GM12878 (cell line): ENCODE data around the gene ADGRD2. TPM values are rescaled to one million over a fixed set of nuclear protein-coding genes. Genes with fewer than 3 reads are reported as not detected.

Source experiments
- ATAC-seq: fragments of 200-7000 bp; cut with Tn5 transposase; 3 replicates; pipeline ENCODE4 v1.9.1; 2020; ENCODE audit warnings: mild to moderate bottlenecking, moderate library complexity
- BruUV-seq: library from RNA; stranded (reverse); fragments of 400-500 nt; replicated peaks from 2 replicates; lab custom pipeline; 2021; lab: Mats Ljungman, UMichigan
- CTCF ChIA-PET: fragments of 300-600 bp; sonication (Branson Sonifier 250); formaldehyde crosslinking; extraction: SDS; loops from one replicate; lab custom pipeline; 2021; ENCODE audit warnings: inconsistent platforms; lab: Yijun Ruan, JAX
- POLR2A ChIA-PET: fragments of 350-600 bp; formaldehyde crosslinking; extraction: SDS; loops from one replicate; lab custom pipeline; 2021; ENCODE audit warnings: inconsistent platforms; lab: Charles Lee
- RAD21 ChIA-PET: fragments of 300-600 bp; sonication (Branson Sonifier 250); formaldehyde crosslinking; loops from one replicate; lab custom pipeline; 2023; ENCODE audit warnings: antibody characterized with exemption; ENCODE audit not compliant: unreplicated experiment; lab: Charles Lee
- SMC1A ChIA-PET: fragments of 300-600 bp; sonication (Branson Sonifier 250); formaldehyde crosslinking; loops from one replicate; lab custom pipeline; 2023; ENCODE audit not compliant: unreplicated experiment, uncharacterized antibody; lab: Charles Lee
- DNase-seq: peaks from one replicate; pipeline ENCODE4 v3.0.0-alpha.2; 2011; ENCODE audit warnings: low read depth, low spot score
- FAIRE-seq: peaks from 3 replicates; lab custom pipeline; 2011; peaks lifted over from hg19 to GRCh38; lab: Jason Lieb, UNC
- H2AFZ ChIP-seq: 2 replicates; pipeline ENCODE4 v1.6.0; 2011; ENCODE audit warnings: low read depth, low read length, control low read depth; ENCODE audit not compliant: control insufficient read depth
- H3K27ac ChIP-seq: 2 replicates; pipeline ENCODE4 v1.5.1; 2011; ENCODE audit warnings: control low read depth; ENCODE audit not compliant: control insufficient read depth, insufficient read depth
- H3K27me3 ChIP-seq, 2 experiments: replicated peaks in 1 of 2; 2 replicates each; pipeline versions ENCODE4 v1.6.0 to v1.6.1; 2011; ENCODE audit warnings: low read length in 1 of 2; ENCODE audit not compliant: control insufficient read depth in 2 of 2, insufficient read depth in 2 of 2
- H3K36me3 ChIP-seq, 2 experiments: 2 replicates each; pipeline ENCODE4 v1.5.1; 2011; ENCODE audit warnings: low read length in 1 of 2; ENCODE audit not compliant: control insufficient read depth in 2 of 2, insufficient read depth in 2 of 2
- H3K4me1 ChIP-seq: 2 replicates; pipeline ENCODE4 v1.6.1; 2011; ENCODE audit warnings: mild to moderate bottlenecking, low read length, moderate library complexity, mixed read lengths; ENCODE audit not compliant: control insufficient read depth, insufficient read depth
- H3K4me2 ChIP-seq: 2 replicates; pipeline ENCODE4 v1.6.0; 2011; ENCODE audit warnings: control low read depth; ENCODE audit not compliant: control insufficient read depth, insufficient read depth
- H3K4me3 ChIP-seq: fragments of 200-600 bp; sonication (generic); 2 replicates; pipeline ENCODE4 v1.5.1; 2016
- H3K79me2 ChIP-seq: 2 replicates; pipeline ENCODE4 v1.6.0; 2011; ENCODE audit warnings: low read length; ENCODE audit not compliant: control insufficient read depth, insufficient read depth
- H3K9ac ChIP-seq: 2 replicates; pipeline ENCODE4 v1.8.0; 2011; ENCODE audit warnings: low read length, control low read depth, mixed read lengths; ENCODE audit not compliant: control insufficient read depth, insufficient read depth
- H3K9me3 ChIP-seq: replicated peaks from 3 replicates; pipeline ENCODE4 v1.5.1; 2011; ENCODE audit warnings: mild to moderate bottlenecking, low read length; ENCODE audit not compliant: control insufficient read depth, insufficient read depth
- H4K20me1 ChIP-seq: 2 replicates; pipeline ENCODE4 v1.6.0; 2011; ENCODE audit not compliant: control insufficient read depth, insufficient read depth
- BCL11A ChIP-seq: IDR thresholded peaks from 2 replicates; pipeline ENCODE4 v1.6.1; 2011; ENCODE audit warnings: low read depth, low read length
- JUND ChIP-seq: IDR thresholded peaks from 2 replicates; pipeline ENCODE4 v1.6.1; 2012; ENCODE audit warnings: low read depth, mild to moderate bottlenecking, low read length, improper control_type of control experiment, moderate library complexity
- KAT2A ChIP-seq: conservative IDR thresholded peaks from 2 replicates; pipeline ENCODE4 v1.6.1; 2011; ENCODE audit warnings: low read depth, low read length; ENCODE audit not compliant: control insufficient read depth
- NBN ChIP-seq: fragments of 450-650 bp; IDR thresholded peaks from 2 replicates; pipeline ENCODE4 v1.6.1; 2016
- NR2F1 ChIP-seq: fragments of 450-650 bp; conservative IDR thresholded peaks from 2 replicates; pipeline ENCODE4 v1.6.1; 2017; ENCODE audit warnings: mild to moderate bottlenecking
- RCOR1 ChIP-seq: conservative IDR thresholded peaks from 2 replicates; pipeline ENCODE4 v1.6.1; 2012; ENCODE audit warnings: low read depth, low read length, improper control_type of control experiment
- SMC3 ChIP-seq: IDR thresholded peaks from 2 replicates; pipeline ENCODE4 v1.6.1; 2011; ENCODE audit warnings: low read length, improper control_type of control experiment, borderline replicate concordance
- SUPT20H ChIP-seq: IDR thresholded peaks from 2 replicates; pipeline ENCODE4 v1.6.1; 2011; ENCODE audit warnings: low read depth, mild to moderate bottlenecking, low read length, moderate library complexity, borderline replicate concordance; ENCODE audit not compliant: control insufficient read depth
- ZBED1 ChIP-seq: IDR thresholded peaks from 2 replicates; pipeline ENCODE4 v1.6.1; 2016; ENCODE audit warnings: borderline replicate concordance
- ZBTB4 ChIP-seq: fragments of 450-650 bp; formaldehyde crosslinking; IDR thresholded peaks from 2 replicates; pipeline ENCODE4 v1.4.0; 2022; ENCODE audit warnings: mild to moderate bottlenecking, moderate library complexity
- ZNF687 ChIP-seq: fragments of 450-650 bp; IDR thresholded peaks from 2 replicates; pipeline ENCODE4 v1.6.1; 2017; ENCODE audit warnings: mild to moderate bottlenecking, moderate library complexity
- WGBS: methylation state at CpG from one replicate; pipeline ENCODE4 v1.1.6; 2016; ENCODE audit warnings: low lambda C conversion rate; ENCODE audit not compliant: insufficient replicate concordance, insufficient coverage; ENCODE audit errors: missing lambda C conversion rate; 5-methylcytosine and 5-hydroxymethylcytosine counted together
- in situ Hi-C: fragments of 300-500 bp; cut with MboI; formaldehyde crosslinking; loops from 9 replicates; pipeline ENCODE4 v1.14.3; 2018; ENCODE audit warnings: mixed read lengths
- intact Hi-C: fragments of 100-400 bp; cut with micrococcal nuclease; formaldehyde crosslinking; loops from one replicate; pipeline ENCODE4 v1.14.2; 2022; ENCODE audit not compliant: unreplicated experiment
- polyA plus RNA-seq, 11 experiments: library from polyadenylated mRNA; depleted of rRNA in 4 of 11; unstranded in 6 of 11; stranded (reverse) in 5 of 11; fragments of >200 nt; fragmentation: Nextera tagmentation in 4 of 11; fragmentation: Illumina TruSeq in 1 of 11; extraction: Ambion mirVana in 4 of 11; extraction: Trizol in 1 of 11; gene quantifications; 1 replicate in 1 of 11; 2 replicates in 10 of 11; pipeline versions ENCODE4 v1.2.1 to v1.2.3, GENCODE V29; 2011 to 2016; ENCODE audit warnings: inconsistent platforms in 2 of 11, missing spikeins in 2 of 11, low read depth in 1 of 11
- total RNA-seq, 4 experiments: library from RNA; depleted of rRNA in 3 of 4; stranded (reverse); fragments of >200 nt in 3 of 4; fragmentation: Illumina TruSeq in 1 of 4; extraction: Trizol in 1 of 4; gene quantifications; 2 replicates each; pipeline versions ENCODE4 v1.2.1 to v1.2.3, GENCODE V29; 2013 to 2021

ADGRD2 gene
- total and polyA plus RNA-seq, 10 of the 15 experiments (the other 5 are each of a cell fraction or from before 2014, with no cell fraction given): not detected

DNA sequence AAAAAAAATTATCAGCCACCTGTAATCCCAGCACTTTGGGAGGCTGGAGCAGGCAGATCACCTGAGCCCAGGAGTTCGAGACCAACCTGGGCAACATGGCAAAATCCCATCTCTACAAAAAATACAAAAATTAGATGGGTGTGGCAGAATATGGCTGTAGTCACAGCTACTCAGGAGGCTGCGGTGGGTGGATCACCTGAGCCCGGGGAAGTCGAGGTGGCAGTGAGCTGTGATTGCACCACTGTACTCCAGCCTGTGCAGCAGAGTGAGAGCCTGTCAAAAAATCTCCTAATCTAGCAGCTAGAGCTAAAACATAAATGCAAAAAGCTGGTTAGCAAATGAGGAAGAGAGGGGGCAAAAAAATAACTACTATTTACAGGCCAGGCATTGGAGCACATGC lies 47.0 kb upstream of the ADGRD2 start:
- Histone ChIP-seq H3K36me3 (peaks cover 20 to 37% of the 10 kb centered on the region in 2 experiments), H3K27ac (no peak overlapping the region), H3K4me2 (no peak overlapping the region), H3K4me1 (no peaks in the 10 kb centered on the region), H4K20me1 (no peaks in the 10 kb centered on the region), H2AFZ (no peak overlapping the region), H3K9ac (no peak overlapping the region), H3K4me3 (no peak overlapping the region), H3K9me3 (no peaks in the 10 kb centered on the region), H3K79me2 (no peaks in the 10 kb centered on the region; the same call in none of the 2 replicates), H3K27me3 (no peaks in the 10 kb centered on the region)
- ChIA-PET POLR2A (interaction anchor here (0.9 kb wide), 1 partner anchor 9 kb away, joined by 4 read pairs; no protein-coding TSS in a partner anchor), SMC1A (interaction anchor here (0.9 kb wide), 1 partner anchor 17 kb away, joined by 3 read pairs; no protein-coding TSS in a partner anchor), RAD21 (no interaction called here), CTCF (no interaction called here)
- 96% methylated on average over 4 of the region's 4 CpGs for WGBS
- ATAC-seq (no peak), FAIRE-seq (no peak), DNase-seq (no peak)
- TF ChIP-seq ZBTB4 (CRISPR knock-in tag) (no peak), JUND (no peak), KAT2A (no peak), NR2F1 (no peak), BCL11A (no peak), RCOR1 (no peak), ZBED1 (no peak), SUPT20H (no peak), NBN (no peak), SMC3 (no peak), ZNF687 (no peak)
- intact Hi-C loops: no loop called here
- in situ Hi-C loops: no loop called here
- BruUV-seq: no TSS peak
